GM19463 (cell line): Measurements from ENCODE around the gene DIAPH3.

Experiments
- ATAC-seq: cut with Tn5 transposase; IDR thresholded peaks from one replicate; pipeline ENCODE4 v1.9.1; 2021; ENCODE audit warnings: mild to moderate bottlenecking, moderate library complexity; ENCODE audit not compliant: unreplicated experiment

DIAPH3 gene

GRCh38 chr13:59793107-59793506, 370.6 kb downstream of the DIAPH3 start:
- ATAC-seq, result no peak

- no peak for ATAC-seq
These were observed 373.1 kb downstream of the DIAPH3 start for GRCh38 chr13:59790626-59791025.

GRCh38 chr13:59789558-59789957, 374.2 kb downstream of the DIAPH3 start:
- no peak for ATAC-seq

- ATAC-seq, result no peak
These were observed 376.0 kb downstream of the DIAPH3 start for GRCh38 chr13:59787679-59788078.

GRCh38 chr13:59782696-59783095, 381.0 kb downstream of the DIAPH3 start:
- no peak for ATAC-seq

GRCh38 chr13:59780058-59780457, 383.7 kb downstream of the DIAPH3 start:
- ATAC-seq, result no peak

- ATAC-seq, result no peak
These were observed 386.6 kb downstream of the DIAPH3 start for GRCh38 chr13:59776924-59777690.

GRCh38 chr13:59774491-59774971, 389.2 kb downstream of the DIAPH3 start:
- ATAC-seq, result no peak

- ATAC-seq, result no peak
These were observed 392.5 kb downstream of the DIAPH3 start for GRCh38 chr13:59771272-59771671.

GRCh38 chr13:59770451-59770850, 393.3 kb downstream of the DIAPH3 start:
- ATAC-seq, result no peak

- no peak for ATAC-seq
These were observed 397.5 kb downstream of the DIAPH3 start for GRCh38 chr13:59766236-59766635.

GRCh38 chr13:59755632-59756290, 408.0 kb downstream of the DIAPH3 start:
- peak; percentile 61 for ATAC-seq

- no peak for ATAC-seq
These were observed 409.3 kb downstream of the DIAPH3 start for GRCh38 chr13:59754411-59754810.

- ATAC-seq, result no peak
These were observed 412.9 kb downstream of the DIAPH3 start for GRCh38 chr13:59750860-59751259.

GRCh38 chr13:59748046-59748445, 415.7 kb downstream of the DIAPH3 start:
- ATAC-seq, result no peak

- ATAC-seq, result peak; percentile 40
These were observed 416.2 kb downstream of the DIAPH3 start for GRCh38 chr13:59747529-59747928.

- ATAC-seq, result no peak
These were observed 417.3 kb downstream of the DIAPH3 start for GRCh38 chr13:59746291-59746962.

GRCh38 chr13:59745392-59745788, 418.3 kb downstream of the DIAPH3 start:
- ATAC-seq, result peak; percentile 48

- peak; percentile 47 for ATAC-seq
These were observed 418.9 kb downstream of the DIAPH3 start for GRCh38 chr13:59744747-59745391.

GRCh38 chr13:59743195-59743594, 420.5 kb downstream of the DIAPH3 start:
- ATAC-seq, result no peak

- no peak for ATAC-seq
These were observed 421.3 kb downstream of the DIAPH3 start for GRCh38 chr13:59742467-59742866.
